HepG2 (cell line): ENCODE results near the gene NGRN. TPM values are rescaled to one million over a fixed set of nuclear protein-coding genes. Genes with fewer than 3 reads are reported as not detected.

ENCODE experiments used
- ATAC-seq: fragments of 200-7000 bp; cut with Tn5 transposase; 3 replicates; pipeline ENCODE4 v1.9.1; 2020; ENCODE audit warnings: mild to moderate bottlenecking, moderate library complexity
- BruUV-seq: library from RNA; stranded (reverse); fragments of 400-500 nt; replicated peaks from 2 replicates; lab custom pipeline; 2021; lab: Mats Ljungman, UMichigan
- CTCF ChIA-PET: fragments of 300-600 bp; formaldehyde crosslinking; extraction: SDS; loops from one replicate; lab custom pipeline; 2021; ENCODE audit warnings: low total read pairs, inconsistent platforms, low intra/inter-chr PET ratio; lab: Yijun Ruan, JAX
- POLR2A ChIA-PET: fragments of 350-600 bp; sonication (Branson Sonifier 250); formaldehyde crosslinking; loops from one replicate; lab custom pipeline; 2020; ENCODE audit warnings: antibody characterized with exemption, inconsistent platforms; lab: Yijun Ruan, JAX
- DNase-seq: peaks from one replicate; pipeline ENCODE4 v3.0.0-alpha.2; 2015; ENCODE audit warnings: low spot score
- FAIRE-seq: peaks from 3 replicates; lab custom pipeline; 2011; peaks lifted over from hg19 to GRCh38; lab: Jason Lieb, UNC
- H2AFZ ChIP-seq: one replicate; pipeline ENCODE4 v1.6.1; 2011; ENCODE audit warnings: low read length, inconsistent platforms
- H3K27ac ChIP-seq: fragments of 300-600 bp; 3 replicates; pipeline ENCODE4 v1.8.0; 2011; ENCODE audit warnings: mixed run types, mild to moderate bottlenecking, mixed read lengths, low read length, inconsistent platforms; ENCODE audit not compliant: insufficient read depth; ENCODE audit errors: extremely low read length
- H3K27me3 ChIP-seq, 2 experiments: fragments of 200-600 bp in 1 of 2; 2 replicates in 1 of 2; 3 replicates in 1 of 2; pipeline versions ENCODE4 v1.6.0 to v1.8.0; 2011; ENCODE audit warnings: low read length in 2 of 2, mild to moderate bottlenecking in 2 of 2, moderate library complexity in 2 of 2, inconsistent platforms in 1 of 2; ENCODE audit not compliant: insufficient read depth in 2 of 2, control insufficient read depth in 1 of 2
- H3K36me3 ChIP-seq, 2 experiments: fragments of 200-600 bp in 1 of 2; replicated peaks in 1 of 2; 2 replicates in 1 of 2; 3 replicates in 1 of 2; pipeline versions ENCODE4 v1.5.1 to v1.8.0; 2011; ENCODE audit warnings: low read length in 2 of 2, inconsistent platforms in 1 of 2; ENCODE audit not compliant: insufficient read depth in 2 of 2, control insufficient read depth in 1 of 2
- H3K4me1 ChIP-seq: 2 replicates; pipeline ENCODE4 v1.5.1; 2012; ENCODE audit warnings: low read length, inconsistent platforms; ENCODE audit not compliant: insufficient read depth
- H3K4me2 ChIP-seq: 2 replicates; pipeline ENCODE4 v1.6.0; 2011; ENCODE audit warnings: low read depth, low read length, inconsistent platforms
- H3K4me3 ChIP-seq, 3 experiments: fragments of 200-600 bp in 1 of 3; sonication (generic), shearing (Covaris generic) in 1 of 3; replicated peaks in 1 of 3; 2 replicates each; pipeline ENCODE4 v1.5.1; 2011 to 2016; ENCODE audit warnings: low read length in 3 of 3, inconsistent platforms in 2 of 3, low read depth in 2 of 3, mild to moderate bottlenecking in 2 of 3, control low read depth in 1 of 3, mixed read lengths in 1 of 3; ENCODE audit not compliant: insufficient read depth in 1 of 3
- H3K79me2 ChIP-seq: one replicate; pipeline ENCODE4 v1.6.1; 2011; ENCODE audit warnings: low read length, inconsistent platforms; ENCODE audit not compliant: insufficient read depth
- H3K9ac ChIP-seq: 2 replicates; pipeline ENCODE4 v1.6.0; 2011; ENCODE audit warnings: mild to moderate bottlenecking, low read depth, low read length, inconsistent platforms; ENCODE audit not compliant: insufficient read depth
- H3K9me3 ChIP-seq: 2 replicates; pipeline ENCODE4 v1.5.1; 2012; ENCODE audit warnings: mild to moderate bottlenecking, low read length
- H4K20me1 ChIP-seq: 2 replicates; pipeline ENCODE4 v1.6.0; 2011; ENCODE audit warnings: inconsistent platforms, mild to moderate bottlenecking, low read length, moderate library complexity; ENCODE audit not compliant: insufficient read depth
- GPN1 ChIP-seq: sonication (generic); formaldehyde crosslinking; IDR thresholded peaks from 2 replicates; pipeline ENCODE4 v1.5.1; 2020; ENCODE audit warnings: missing genetic modification reagents, borderline replicate concordance
- HNF1A ChIP-seq, 2 experiments: sonication (generic) in 1 of 2; formaldehyde crosslinking in 1 of 2; IDR thresholded peaks; 2 replicates each; pipeline versions ENCODE4 v1.4.0 to v1.6.1; 2016 to 2020; ENCODE audit warnings: borderline replicate concordance in 1 of 2, low read depth in 1 of 2, mild to moderate bottlenecking in 1 of 2, missing genetic modification reagents in 1 of 2
- RAD51 ChIP-seq: fragments of 450-650 bp; IDR thresholded peaks from 2 replicates; pipeline ENCODE4 v1.6.1; 2016; ENCODE audit warnings: borderline replicate concordance
- RBFOX2 ChIP-seq: fragments of 200-400 bp; formaldehyde crosslinking; IDR thresholded peaks from 2 replicates; pipeline ENCODE4 v1.6.1; 2017; ENCODE audit warnings: low read depth, mild to moderate bottlenecking, low read length
- RFX1 ChIP-seq: fragments of 450-650 bp; IDR thresholded peaks from 2 replicates; pipeline ENCODE4 v1.6.1; 2017
- TBP ChIP-seq: sonication (generic); formaldehyde crosslinking; IDR thresholded peaks from 2 replicates; pipeline ENCODE4 v1.5.0; 2020; ENCODE audit warnings: missing genetic modification reagents
- ZNF850 ChIP-seq: sonication (generic); formaldehyde crosslinking; conservative IDR thresholded peaks from 2 replicates; pipeline ENCODE4 v1.9.0; 2021; ENCODE audit warnings: mild to moderate bottlenecking, missing genetic modification reagents
- WGBS: methylation state at CpG from one replicate; pipeline ENCODE4 v1.1.6; 2017; ENCODE audit warnings: low lambda C conversion rate; 5-methylcytosine and 5-hydroxymethylcytosine counted together
- in situ Hi-C: cut with HindIII; loops from 2 replicates; pipeline ENCODE4 v1.10.0; 2017; ENCODE audit warnings: low pct_unique_long_range_greater_than_20kb; ENCODE audit not compliant: extremely low pct_ligation_motif_present
- intact Hi-C: fragments of 100-400 bp; cut with micrococcal nuclease; formaldehyde crosslinking; loops from one replicate; pipeline ENCODE4 v1.10.0; 2022; ENCODE audit not compliant: unreplicated experiment
- polyA plus RNA-seq, 8 experiments: library from polyadenylated mRNA; depleted of rRNA in 3 of 8; stranded (reverse) in 7 of 8; unstranded in 1 of 8; fragments of >200 nt; fragmentation: Illumina TruSeq in 4 of 8; extraction: Trizol in 4 of 8; gene quantifications; 2 replicates each; pipeline versions ENCODE4 v1.2.1 to v1.2.3, GENCODE V29; 2011 to 2016; ENCODE audit warnings: low read depth in 4 of 8, missing spikeins in 1 of 8, mixed read lengths in 1 of 8; ENCODE audit not compliant: insufficient read depth in 1 of 8
- total RNA-seq, 5 experiments: library from RNA; depleted of rRNA; stranded (reverse); fragments of >200 nt; fragmentation: Illumina TruSeq; extraction: Trizol; gene quantifications; 2 replicates each; pipeline ENCODE4 v1.2.3, GENCODE V29; 2016; ENCODE audit warnings: low read depth in 1 of 5
- TF ChIP-seq, protein P1 (sequence below): sonication (generic); formaldehyde crosslinking; IDR thresholded peaks from 2 replicates; pipeline ENCODE4 v1.4.0; 2020; ENCODE audit warnings: missing genetic modification reagents
- TF ChIP-seq, protein P2 (sequence below), 2 experiments: IDR thresholded peaks; 2 replicates each; pipeline ENCODE4 v1.6.1; 2011 to 2012; ENCODE audit warnings: low read length in 2 of 2, borderline replicate concordance in 1 of 2, low read depth in 1 of 2, mild to moderate bottlenecking in 1 of 2, moderate library complexity in 1 of 2

NGRN gene
- total and polyA plus RNA-seq, 2 of the 13 experiments (the other 11 are each of a cell fraction or from before 2014, with no cell fraction given) = 39.8 to 63.7 TPM

DNA sequence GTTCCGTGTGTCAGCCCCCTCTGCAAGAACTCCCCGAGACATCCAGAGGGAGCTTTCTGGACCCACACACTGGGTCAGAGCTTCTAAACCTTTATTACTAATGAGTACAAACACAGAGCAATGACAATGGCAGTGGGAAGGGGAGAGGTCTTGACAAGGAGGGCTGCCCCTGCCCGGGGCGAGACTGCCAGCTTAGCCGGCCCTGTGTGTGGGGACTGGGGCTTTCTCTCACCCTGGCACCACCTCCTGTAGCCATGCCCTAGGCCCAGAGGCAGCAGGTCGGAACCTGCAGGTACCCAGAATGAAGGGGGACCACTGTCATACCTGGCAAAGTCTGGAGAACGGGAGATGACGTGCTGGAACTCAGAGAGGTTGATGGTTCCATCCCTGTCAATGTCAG lies 34.9 kb upstream of the NGRN start:
- Histone ChIP-seq H4K20me1 (no peaks in the 10 kb centered on the region), H3K9me3 (no peaks in the 10 kb centered on the region), H3K79me2 (peaks cover 8% of the 10 kb centered on the region), H2AFZ (no peak overlapping the region), H3K4me2 (no peak overlapping the region), H3K4me1 (peaks cover 28% of the 10 kb centered on the region), H3K36me3 (peaks cover 12 to 42% of the 10 kb centered on the region in 2 experiments), H3K9ac (no peak overlapping the region), H3K27ac (no peak overlapping the region), H3K27me3 (no peaks in the 10 kb centered on the region; a peak in 1 of 5 replicates), H3K4me3 (no peak overlapping the region)
- ChIA-PET CTCF (no interaction called here), POLR2A (interaction anchor here (0.6 kb wide), 1 partner anchor 18 kb away, joined by 3 read pairs; no protein-coding TSS in a partner anchor)
- ATAC-seq (no peak), FAIRE-seq (no peak), DNase-seq (no peak)
- intact Hi-C loops = loop anchor here (5.0 kb wide), 1 partner anchor 37 kb away; the partner anchor contains the start of gene NGRN
- BruUV-seq = no TSS peak
- TF ChIP-seq, protein P1, sequence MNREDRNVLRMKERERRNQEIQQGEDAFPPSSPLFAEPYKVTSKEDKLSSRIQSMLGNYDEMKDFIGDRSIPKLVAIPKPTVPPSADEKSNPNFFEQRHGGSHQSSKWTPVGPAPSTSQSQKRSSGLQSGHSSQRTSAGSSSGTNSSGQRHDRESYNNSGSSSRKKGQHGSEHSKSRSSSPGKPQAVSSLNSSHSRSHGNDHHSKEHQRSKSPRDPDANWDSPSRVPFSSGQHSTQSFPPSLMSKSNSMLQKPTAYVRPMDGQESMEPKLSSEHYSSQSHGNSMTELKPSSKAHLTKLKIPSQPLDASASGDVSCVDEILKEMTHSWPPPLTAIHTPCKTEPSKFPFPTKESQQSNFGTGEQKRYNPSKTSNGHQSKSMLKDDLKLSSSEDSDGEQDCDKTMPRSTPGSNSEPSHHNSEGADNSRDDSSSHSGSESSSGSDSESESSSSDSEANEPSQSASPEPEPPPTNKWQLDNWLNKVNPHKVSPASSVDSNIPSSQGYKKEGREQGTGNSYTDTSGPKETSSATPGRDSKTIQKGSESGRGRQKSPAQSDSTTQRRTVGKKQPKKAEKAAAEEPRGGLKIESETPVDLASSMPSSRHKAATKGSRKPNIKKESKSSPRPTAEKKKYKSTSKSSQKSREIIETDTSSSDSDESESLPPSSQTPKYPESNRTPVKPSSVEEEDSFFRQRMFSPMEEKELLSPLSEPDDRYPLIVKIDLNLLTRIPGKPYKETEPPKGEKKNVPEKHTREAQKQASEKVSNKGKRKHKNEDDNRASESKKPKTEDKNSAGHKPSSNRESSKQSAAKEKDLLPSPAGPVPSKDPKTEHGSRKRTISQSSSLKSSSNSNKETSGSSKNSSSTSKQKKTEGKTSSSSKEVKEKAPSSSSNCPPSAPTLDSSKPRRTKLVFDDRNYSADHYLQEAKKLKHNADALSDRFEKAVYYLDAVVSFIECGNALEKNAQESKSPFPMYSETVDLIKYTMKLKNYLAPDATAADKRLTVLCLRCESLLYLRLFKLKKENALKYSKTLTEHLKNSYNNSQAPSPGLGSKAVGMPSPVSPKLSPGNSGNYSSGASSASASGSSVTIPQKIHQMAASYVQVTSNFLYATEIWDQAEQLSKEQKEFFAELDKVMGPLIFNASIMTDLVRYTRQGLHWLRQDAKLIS (CRISPR knock-in tag) = no peak
- TF ChIP-seq TBP (no peak), RBFOX2 (0 out of 2 replicates have a peak, but pooled peaks have one; percentile 4), RFX1 (no peak), GPN1 (CRISPR knock-in tag) (no peak), RAD51 (no peak), HNF1A (IDR thresholded peaks at IDR 0.05; ENCODE audit: low read depth) (no peak), HNF1A (CRISPR knock-in tag; IDR thresholded peaks at IDR 0.05; ENCODE audit: borderline replicate concordance) (no peak), ZNF850 (CRISPR knock-in tag) (no peak)
- TF ChIP-seq, protein P2, sequence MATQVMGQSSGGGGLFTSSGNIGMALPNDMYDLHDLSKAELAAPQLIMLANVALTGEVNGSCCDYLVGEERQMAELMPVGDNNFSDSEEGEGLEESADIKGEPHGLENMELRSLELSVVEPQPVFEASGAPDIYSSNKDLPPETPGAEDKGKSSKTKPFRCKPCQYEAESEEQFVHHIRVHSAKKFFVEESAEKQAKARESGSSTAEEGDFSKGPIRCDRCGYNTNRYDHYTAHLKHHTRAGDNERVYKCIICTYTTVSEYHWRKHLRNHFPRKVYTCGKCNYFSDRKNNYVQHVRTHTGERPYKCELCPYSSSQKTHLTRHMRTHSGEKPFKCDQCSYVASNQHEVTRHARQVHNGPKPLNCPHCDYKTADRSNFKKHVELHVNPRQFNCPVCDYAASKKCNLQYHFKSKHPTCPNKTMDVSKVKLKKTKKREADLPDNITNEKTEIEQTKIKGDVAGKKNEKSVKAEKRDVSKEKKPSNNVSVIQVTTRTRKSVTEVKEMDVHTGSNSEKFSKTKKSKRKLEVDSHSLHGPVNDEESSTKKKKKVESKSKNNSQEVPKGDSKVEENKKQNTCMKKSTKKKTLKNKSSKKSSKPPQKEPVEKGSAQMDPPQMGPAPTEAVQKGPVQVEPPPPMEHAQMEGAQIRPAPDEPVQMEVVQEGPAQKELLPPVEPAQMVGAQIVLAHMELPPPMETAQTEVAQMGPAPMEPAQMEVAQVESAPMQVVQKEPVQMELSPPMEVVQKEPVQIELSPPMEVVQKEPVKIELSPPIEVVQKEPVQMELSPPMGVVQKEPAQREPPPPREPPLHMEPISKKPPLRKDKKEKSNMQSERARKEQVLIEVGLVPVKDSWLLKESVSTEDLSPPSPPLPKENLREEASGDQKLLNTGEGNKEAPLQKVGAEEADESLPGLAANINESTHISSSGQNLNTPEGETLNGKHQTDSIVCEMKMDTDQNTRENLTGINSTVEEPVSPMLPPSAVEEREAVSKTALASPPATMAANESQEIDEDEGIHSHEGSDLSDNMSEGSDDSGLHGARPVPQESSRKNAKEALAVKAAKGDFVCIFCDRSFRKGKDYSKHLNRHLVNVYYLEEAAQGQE (IDR thresholded peaks at IDR 0.05; ENCODE audit: borderline replicate concordance in 1 of 2, low read depth in 1 of 2, low read length in 2 of 2) = no peak
- 91% methylated on average over 6 of the region's 8 CpGs for WGBS
- in situ Hi-C loops = no loop called here
